Measurements from ENCODE around the gene AP5S1. TPM values are rescaled to one million over a fixed set of nuclear protein-coding genes. Genes with fewer than 3 reads are reported as not detected.

AP5S1 gene
- total RNA-seq, 1 experiment from 2014 or later, result 2.8 TPM

- TF ChIP-seq ZSCAN18 (CRISPR knock-in tag; IDR thresholded peaks at IDR 0.05) (no peak), NFE2L1 (CRISPR knock-in tag; IDR thresholded peaks at IDR 0.05) (no peak), MXD4 (CRISPR knock-in tag; IDR thresholded peaks at IDR 0.05; ENCODE audit: borderline replicate concordance) (no peak), ZBTB43 (CRISPR knock-in tag; IDR thresholded peaks at IDR 0.05) (no peak; the same call in 1 of the 2 replicates), ZNF138 (CRISPR knock-in tag; conservative IDR thresholded peaks at IDR 0.05) (no peak), NR2C2 (CRISPR knock-in tag; IDR thresholded peaks at IDR 0.05) (no peak), AFF4 (CRISPR knock-in tag; IDR thresholded peaks at IDR 0.05; ENCODE audit: borderline replicate concordance) (no peak), ATF6 (CRISPR knock-in tag; IDR thresholded peaks at IDR 0.05) (no peak), ZNF263 (CRISPR knock-in tag; IDR thresholded peaks at IDR 0.05; ENCODE audit: low read depth) (no peak), ZMAT4 (CRISPR knock-in tag; IDR thresholded peaks at IDR 0.05) (no peak), TEAD1 (CRISPR knock-in tag; IDR thresholded peaks at IDR 0.05) (peak; percentile 13; the same call in 1 of the 2 replicates), ZNF423 (CRISPR knock-in tag; IDR thresholded peaks at IDR 0.05) (peak; percentile 95), E2F1 (CRISPR knock-in tag; IDR thresholded peaks at IDR 0.05) (no peak), OVOL2 (CRISPR knock-in tag; IDR thresholded peaks at IDR 0.05; ENCODE audit: borderline replicate concordance) (no peak), SMAD4 (CRISPR knock-in tag; IDR thresholded peaks at IDR 0.05) (no peak), NR1H2 (CRISPR knock-in tag; IDR thresholded peaks at IDR 0.05) (no peak), PRRX2 (CRISPR knock-in tag; IDR thresholded peaks at IDR 0.05) (no peak), ELF4 (CRISPR knock-in tag; IDR thresholded peaks at IDR 0.05; ENCODE audit: low read depth) (no peak), IRF1 (CRISPR knock-in tag; IDR thresholded peaks at IDR 0.05) (no peak), E2F4 (CRISPR knock-in tag; IDR thresholded peaks at IDR 0.05; ENCODE audit: borderline replicate concordance, low read depth) (no peak), TCF7 (CRISPR knock-in tag; IDR thresholded peaks at IDR 0.05; ENCODE audit: low read depth) (no peak), ZNF425 (CRISPR knock-in tag; conservative IDR thresholded peaks at IDR 0.05) (no peak)
Observed at GRCh38 chr20:3795511-3796468, 24.6 kb upstream of the AP5S1 start, which contains the start of gene CDC25B (continued).

Data from WTC11 (cell line).